ENCODE data around the gene ELAVL1. TPM values are rescaled to one million over a fixed set of nuclear protein-coding genes. Genes with fewer than 3 reads are reported as not detected.

ELAVL1 gene
- total and polyA plus RNA-seq, 8 donors, result 6.6 to 38.4 (median 26.2) TPM

DNA sequence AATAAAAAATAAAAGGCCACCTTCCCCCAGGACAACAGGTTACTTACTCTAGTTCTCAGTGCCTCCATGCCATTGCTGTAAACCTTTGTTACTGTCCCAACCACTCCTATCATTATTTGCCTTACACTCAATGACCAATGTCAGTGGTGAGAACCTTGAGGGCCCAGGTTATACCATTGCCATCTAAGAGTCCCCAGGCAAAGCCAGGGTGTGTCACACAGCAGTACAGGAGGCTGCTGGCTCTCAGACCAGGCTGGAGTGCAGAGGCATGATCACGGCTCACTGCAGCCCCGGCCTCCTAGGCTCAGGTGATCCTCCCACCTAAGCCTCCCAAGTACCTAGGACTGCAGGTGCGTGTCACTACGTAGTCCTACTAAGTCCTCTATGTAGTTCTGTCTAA, 6.1 kb downstream of the ELAVL1 start:
- H3K27ac ChIP-seq, result no peak overlapping the region
- 85 to 96% methylated on average over 4 of the region's 4 CpGs for WGBS, 2 donors

GRCh38 chr19:7997809-7998480, 7.5 kb downstream of the ELAVL1 start:
- no peaks in the 10 kb centered on the region for H3K36me3 ChIP-seq
- no peaks in the 10 kb centered on the region for H3K9me3 ChIP-seq
- ATAC-seq (no peak), FAIRE-seq (no peak), DNase-seq (no peak)
- peaks cover 5 to 28% (median 23%) of the 10 kb centered on the region in 3 donors for H3K4me1 ChIP-seq
- intact Hi-C loops (cut with DNase I), result no loop called here
- TF ChIP-seq CTCF (IDR thresholded peaks at IDR 0.05), result no peak
- H3K27me3 ChIP-seq, result no peaks in the 10 kb centered on the region
- 76 to 78% methylated on average over 12 of the region's 12 CpGs for WGBS, 2 donors
- H3K4me3 ChIP-seq, result no peak overlapping the region
- H3K27ac ChIP-seq, result no peak overlapping the region

More for the DNA sequence above, 6.1 kb downstream of the ELAVL1 start:
- H3K4me1 ChIP-seq, result peaks cover 6 to 37% (median 24%) of the 10 kb centered on the region in 3 donors
- DNase-seq (no peak), FAIRE-seq (no peak), ATAC-seq (no peak)
- no peaks in the 10 kb centered on the region for H3K27me3 ChIP-seq
- no peak for TF ChIP-seq CTCF (IDR thresholded peaks at IDR 0.05)
- H3K9me3 ChIP-seq, result no peaks in the 10 kb centered on the region
- H3K36me3 ChIP-seq, result no peaks in the 10 kb centered on the region
- no peak overlapping the region for H3K4me3 ChIP-seq
- intact Hi-C loops (cut with DNase I), result no loop called here

DNA sequence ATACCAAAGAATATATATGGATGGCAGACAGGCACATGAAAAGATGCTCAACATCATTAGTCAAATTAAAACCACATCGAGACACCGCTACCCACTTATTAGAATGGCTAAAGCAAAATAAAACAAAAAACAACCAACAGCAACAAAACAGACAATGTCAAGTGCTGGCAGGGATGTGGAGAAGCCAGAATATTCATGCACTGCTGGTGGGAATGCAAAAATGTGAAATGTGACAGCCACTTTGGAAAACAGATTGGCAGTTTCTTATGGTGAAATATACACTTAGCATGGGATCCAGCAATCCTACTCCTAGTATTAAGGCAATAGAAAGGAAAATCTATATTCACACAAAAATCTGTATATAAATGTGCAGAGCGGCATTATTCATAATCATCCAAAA, 8.6 kb downstream of the ELAVL1 start:
- FAIRE-seq, result no peak
- intact Hi-C loops (cut with DNase I), result no loop called here
- no peak for TF ChIP-seq CTCF (IDR thresholded peaks at IDR 0.05)

GRCh38 chr19:7995810-7996158, 9.7 kb downstream of the ELAVL1 start:
- DNase-seq, result no peak
- Histone ChIP-seq H3K27me3 (no peaks in the 10 kb centered on the region), H3K36me3 (peaks cover 0 to 10% (median 6%) of the 10 kb centered on the region in 3 donors), H3K9me3 (no peaks in the 10 kb centered on the region), H3K4me1 (peaks cover 0 to 8% (median 4%) of the 10 kb centered on the region in 3 donors), H3K4me3 (no peak overlapping the region), H3K27ac (no peak overlapping the region)
- no peak for TF ChIP-seq CTCF (IDR thresholded peaks at IDR 0.05)
- FAIRE-seq, result no peak
- intact Hi-C loops (cut with DNase I), result no loop called here
- 94% methylated on average over 3 of the region's 3 CpGs for WGBS, 2 donors
- ATAC-seq, result no peak

More for the DNA sequence above, 8.6 kb downstream of the ELAVL1 start:
- no peaks in the 10 kb centered on the region for H3K27me3 ChIP-seq
- H3K9me3 ChIP-seq, result no peaks in the 10 kb centered on the region
- WGBS, 2 donors, result 99% methylated on average over 3 of the region's 3 CpGs
- H3K36me3 ChIP-seq, result no peaks in the 10 kb centered on the region
- no peak for ATAC-seq
- no peak overlapping the region for H3K27ac ChIP-seq
- peaks cover 0 to 19% (median 13%) of the 10 kb centered on the region in 3 donors for H3K4me1 ChIP-seq
- no peak for DNase-seq
- H3K4me3 ChIP-seq, result no peak overlapping the region

Measured in pancreas (tissue), 10 donors.